HS-5 (cell line): ENCODE measurements around the gene NFAT5.
"Not testable (repeated sequence)": the region's sequence is repeated elsewhere in the genome, so short reads cannot be mapped to it uniquely, and the experiment has no call there.

Experiments
- DNase-seq: peaks from one replicate; pipeline ENCODE4 v3.0.0-alpha.2; 2012; ENCODE audit warnings: low read depth

NFAT5 gene

DNA sequence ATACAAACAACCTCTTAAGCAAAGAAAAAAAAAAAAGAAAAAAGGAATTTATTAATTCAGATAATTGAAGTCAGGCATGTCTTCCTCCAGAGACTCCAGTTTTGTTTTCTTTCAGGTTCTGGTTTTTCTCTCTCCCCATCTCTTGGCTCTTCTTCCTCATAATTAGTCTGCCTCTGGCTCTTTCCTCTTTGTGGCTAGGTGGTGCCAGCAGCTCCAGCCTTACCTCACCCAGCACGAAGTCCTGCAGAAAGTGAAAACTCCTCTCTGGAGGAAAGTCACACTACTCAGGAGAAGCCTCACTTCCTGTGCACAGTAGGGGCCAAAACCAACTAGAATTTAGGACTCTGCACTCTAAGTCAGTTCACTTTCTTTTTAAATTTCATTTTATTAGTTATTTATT lies 10.3 kb upstream of the NFAT5 start:
- DNase-seq = no peak

DNA sequence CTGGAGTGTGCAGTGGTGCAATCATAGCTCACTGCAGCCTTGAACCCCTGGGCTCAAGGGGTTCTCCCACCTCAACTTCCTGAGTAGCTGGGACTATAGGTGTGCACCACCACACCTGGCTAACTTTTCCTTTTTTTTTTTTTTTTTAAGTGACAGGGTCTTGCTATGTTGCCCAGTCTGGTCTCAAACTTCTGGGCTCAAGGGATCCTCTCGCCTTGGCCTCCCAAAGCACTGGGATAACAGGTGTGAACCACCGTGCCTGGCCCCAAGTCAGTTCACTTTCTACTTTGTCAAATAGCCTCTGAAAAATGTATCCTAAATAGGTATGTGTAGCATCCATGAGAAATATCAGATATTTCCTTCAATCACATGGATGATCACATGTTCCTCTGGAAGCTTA lies 9.9 kb upstream of the NFAT5 start:
- DNase-seq = no peak

DNA sequence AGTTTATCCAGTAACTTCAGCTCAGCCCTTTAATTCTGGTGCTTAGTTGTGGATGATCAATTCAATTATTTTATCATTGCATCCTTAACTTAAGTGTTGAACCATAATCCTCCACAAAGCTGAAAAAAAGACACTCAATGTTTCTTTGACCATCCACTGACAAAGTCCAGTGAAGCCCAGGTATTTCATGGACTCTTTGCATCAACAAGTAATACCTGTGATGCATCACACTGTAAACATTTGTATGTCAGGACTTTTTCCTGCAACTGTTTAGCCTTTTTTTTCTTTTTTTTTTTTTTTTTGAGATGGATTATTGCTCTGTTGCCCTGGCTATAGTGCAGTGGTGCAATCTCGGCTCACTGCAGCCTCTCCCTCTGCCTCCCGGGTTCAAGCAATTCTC lies 6.6 kb upstream of the NFAT5 start:
- no peak for DNase-seq

DNA sequence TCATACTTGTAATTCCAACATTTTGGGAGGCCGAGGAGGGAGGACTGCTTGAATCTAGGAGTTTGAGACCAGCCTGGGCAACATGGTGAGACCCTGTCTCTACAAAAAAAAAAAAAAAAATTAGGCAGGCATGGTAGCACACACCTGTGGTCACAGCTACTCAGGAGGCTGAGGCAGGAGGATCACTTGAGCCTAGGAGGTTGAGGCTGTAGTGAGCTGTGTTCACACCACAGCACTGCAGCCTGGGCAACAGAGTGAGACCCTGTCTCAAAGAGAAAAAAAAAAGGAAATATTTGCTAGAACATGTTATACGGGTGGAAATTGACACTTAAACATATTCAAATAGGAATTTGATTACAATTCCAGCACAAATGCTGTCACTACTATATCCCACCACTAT lies 4.4 kb upstream of the NFAT5 start:
- not testable (repeated sequence) for DNase-seq

DNA sequence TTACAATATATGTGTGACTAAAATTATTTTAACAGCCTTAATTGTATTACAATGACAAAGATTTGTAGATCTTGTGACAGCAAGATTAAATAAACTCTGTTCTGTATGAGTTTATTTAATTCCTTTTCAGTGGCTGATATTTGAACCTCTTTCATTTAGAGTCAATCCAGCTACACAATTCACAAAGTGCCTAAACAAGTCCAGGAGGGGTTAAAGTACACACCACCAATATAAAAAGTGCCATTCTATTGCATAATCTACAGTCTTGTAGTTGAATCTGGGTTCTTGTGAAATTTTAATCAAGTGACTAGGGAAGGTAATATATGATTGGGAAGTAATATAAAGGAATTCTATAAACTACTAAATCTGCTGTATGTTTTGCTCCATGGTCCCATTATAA lies 3.9 kb upstream of the NFAT5 start:
- DNase-seq = no peak

DNA sequence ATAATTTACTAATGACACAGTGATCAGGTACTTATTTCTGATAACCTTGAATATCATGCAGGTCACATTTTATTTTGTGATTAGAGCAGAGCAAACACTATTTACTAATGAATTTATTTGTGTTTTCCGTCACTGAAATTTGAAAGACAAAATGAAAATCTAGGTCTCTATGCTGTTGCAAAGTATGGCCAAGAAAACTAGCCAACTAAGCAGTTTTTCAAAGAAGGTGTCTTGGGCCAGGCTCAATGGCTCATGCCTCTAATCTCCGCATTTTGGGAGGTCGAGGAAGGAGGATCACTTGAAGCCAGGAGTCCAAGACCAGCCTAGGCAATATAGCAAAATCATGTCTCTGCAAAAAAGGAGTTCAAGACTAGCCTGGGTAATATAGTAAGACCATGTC lies 3.0 kb upstream of the NFAT5 start:
- DNase-seq = no peak

DNA sequence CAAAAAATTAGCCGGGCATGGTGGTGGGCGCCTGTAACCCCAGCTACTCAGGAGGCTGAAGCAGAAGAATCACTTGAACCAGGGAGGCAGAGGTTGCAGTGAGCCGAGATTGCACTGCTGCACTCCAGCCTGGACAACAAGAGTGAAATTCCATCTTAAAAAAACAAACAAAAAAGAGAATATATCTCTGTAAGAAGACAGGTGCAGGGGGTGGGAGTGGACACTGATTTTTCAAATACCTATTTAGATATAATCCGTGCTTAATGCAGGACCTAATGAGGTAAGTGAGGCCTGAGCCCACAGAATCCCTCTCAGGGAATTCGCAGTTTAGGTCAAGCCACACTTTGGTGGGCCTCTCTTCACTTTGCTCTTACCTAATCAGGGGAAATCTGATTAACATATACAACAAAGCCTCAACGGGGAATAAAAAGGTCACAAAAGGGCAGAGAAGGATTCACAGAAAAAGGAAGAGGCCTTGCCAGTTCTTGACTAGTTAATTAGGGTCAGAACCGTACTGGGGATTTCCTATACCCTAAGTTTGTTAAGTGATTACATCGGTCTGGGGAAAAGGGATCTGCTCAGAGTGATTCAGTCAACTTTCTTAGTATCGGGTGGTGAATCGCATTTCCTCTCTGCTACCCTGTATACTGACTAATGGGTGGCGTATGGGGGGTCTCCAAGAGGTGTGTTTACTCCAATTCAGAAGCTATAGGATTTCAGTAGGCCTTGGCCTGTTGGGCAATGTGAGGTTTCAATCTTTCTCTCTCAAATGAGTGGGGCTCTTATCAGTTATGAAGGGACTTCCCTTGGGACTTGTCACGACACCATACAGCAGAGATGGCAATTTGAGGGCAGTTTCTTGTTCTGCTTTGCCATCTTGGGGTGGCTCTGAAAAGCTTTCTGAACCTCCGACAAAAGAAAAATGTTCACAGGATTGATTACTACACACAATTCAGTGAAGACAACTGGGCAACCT lies 1.9 kb upstream of the NFAT5 start:
- no peak for DNase-seq

DNA sequence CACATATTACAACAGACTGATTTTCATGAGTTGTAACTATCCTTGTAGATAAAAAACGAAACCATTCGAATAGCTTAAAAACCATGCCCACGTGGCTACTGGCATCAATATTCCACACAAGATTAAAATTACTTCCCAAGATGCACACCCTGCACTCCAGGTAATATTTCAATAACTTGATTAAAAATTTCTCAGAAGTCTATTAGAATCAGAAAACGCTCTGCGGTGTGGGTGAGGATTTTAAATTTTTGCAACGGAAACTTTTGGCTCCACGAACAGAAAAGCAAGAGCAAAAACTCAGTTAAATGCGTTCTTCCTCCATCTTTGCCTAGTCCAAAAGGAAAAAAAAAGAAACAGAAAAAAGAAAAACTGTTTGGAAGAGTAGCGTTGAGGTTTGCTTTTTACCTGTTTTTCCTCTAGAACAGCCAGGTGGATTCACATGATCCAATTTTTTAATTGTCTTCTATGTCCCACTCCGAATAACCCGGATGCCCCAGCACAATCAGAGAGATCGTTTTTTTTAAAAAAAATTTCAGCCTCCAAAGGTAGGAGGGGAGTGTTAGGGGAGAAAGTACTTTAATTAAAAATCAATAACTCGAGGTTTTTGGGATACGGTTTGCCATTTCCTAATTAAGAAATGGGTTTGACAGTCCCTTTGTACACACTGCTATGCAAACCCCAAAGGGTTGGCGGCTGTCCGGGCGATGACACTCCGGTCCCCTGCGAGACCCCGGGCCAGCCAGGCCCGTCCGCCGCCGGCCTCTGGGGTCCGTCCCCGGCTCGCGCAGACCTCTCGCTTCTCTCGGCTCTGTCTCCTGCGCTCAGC lies 708 bp upstream of the NFAT5 start:
- peak; percentile 18 for DNase-seq

DNA sequence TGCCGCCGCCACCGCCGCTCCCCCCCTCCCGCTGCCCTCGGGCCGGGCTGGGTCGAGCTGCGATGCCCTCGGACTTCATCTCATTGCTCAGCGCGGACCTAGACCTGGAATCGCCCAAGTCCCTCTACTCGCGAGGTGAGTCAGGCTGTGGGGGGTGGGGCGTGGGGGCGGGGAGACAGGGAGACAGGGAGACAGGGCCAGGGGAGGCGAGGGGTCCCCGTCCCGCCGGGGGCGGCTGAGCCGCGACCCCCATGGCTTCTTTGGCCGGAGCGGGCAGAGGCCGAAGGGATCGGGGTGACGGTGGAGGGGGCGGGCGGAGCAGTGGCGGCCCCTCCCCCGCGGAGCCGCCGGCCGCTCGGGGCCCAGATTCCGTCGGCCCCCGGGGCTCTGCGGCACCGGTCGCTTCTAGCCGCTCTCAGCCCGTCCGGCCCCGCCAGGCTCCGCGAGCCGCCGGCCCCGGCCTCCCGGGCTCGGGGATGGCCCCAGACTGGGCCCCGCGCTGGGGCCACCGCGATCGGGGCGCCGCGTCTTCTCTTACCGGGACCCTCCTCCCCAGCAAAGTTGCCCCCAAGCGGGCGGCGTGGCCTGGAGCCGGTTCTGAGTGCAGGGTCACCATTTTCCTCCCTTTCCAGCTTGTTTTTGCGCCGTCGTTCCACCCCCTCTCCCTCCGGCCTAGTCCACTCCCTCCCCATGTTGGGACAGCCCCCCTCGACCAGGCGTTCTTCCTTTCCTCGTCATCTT lies 644 bp downstream of the NFAT5 start:
- DNase-seq = peak; percentile 41

DNA sequence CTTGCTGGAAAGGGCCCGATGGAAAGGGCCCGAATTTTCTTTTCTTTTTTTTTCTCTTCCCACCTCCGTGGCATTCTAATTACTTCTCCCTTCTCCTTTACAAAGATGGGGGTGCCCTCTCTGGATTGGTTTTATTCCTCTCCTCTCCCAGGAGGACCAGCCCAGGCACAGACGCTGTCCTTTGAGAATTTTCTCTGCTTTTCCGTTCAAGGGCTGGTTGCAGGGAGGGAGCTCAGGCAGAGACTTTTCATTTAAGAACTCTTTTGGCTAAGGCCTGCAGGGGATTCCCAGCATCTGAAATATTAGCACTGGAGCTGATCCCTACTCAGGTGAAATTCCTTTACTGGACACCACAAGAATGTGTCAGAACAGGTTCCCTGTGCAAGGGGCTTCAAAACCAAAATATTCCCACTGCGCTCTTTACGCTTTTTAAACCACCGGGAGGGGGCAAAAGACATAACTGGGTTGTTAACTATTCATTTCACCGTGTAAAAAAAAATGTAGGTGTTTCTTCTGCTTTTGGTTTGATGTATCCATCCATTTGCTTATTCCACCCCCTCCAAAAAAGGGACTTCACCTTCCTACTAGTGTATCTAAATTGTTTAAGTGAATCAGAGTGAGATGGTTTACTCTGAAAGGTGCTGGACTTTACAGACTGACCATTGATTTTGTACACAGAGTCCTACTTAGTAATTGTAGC lies 1.4 kb downstream of the NFAT5 start:
- no peak for DNase-seq

DNA sequence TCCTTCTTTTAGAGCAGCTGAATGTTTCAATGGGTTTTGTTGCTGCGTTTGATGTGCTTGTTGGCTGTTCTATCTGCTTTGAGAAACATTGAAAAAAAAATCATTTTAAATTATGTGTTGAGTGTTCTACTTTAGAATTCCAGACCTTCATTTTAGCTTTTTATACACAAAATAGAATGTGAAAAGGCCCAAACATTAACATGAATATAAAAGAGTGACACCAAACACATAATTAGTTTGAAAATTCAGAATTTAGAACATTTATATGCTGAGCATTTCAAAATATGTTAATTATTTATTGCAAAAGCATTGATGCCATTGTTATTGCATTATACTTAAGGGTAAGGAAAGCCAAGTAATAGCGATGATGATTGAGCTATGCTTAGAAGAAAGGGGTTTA lies 2.9 kb downstream of the NFAT5 start:
- no peak for DNase-seq

DNA sequence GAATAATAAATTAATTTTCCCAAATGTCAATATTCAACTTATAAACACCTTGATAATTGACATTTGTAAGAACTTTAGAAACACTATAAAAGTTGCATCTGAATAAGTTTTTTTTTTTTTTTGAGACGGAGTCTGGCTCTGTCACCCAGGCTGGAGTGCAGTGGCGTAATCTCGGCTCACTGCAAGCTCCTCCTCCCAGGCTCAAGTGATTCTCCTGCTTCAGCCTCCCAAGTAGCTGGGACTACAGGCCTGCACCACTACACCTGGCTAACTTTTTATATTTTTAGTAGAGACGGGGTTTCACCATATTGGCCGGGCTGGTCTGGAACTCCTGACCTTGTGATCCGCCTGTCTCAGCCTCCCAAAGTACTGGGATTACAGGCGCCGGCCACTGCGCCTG lies 13.0 kb downstream of the NFAT5 start:
- not testable (repeated sequence) for DNase-seq

DNA sequence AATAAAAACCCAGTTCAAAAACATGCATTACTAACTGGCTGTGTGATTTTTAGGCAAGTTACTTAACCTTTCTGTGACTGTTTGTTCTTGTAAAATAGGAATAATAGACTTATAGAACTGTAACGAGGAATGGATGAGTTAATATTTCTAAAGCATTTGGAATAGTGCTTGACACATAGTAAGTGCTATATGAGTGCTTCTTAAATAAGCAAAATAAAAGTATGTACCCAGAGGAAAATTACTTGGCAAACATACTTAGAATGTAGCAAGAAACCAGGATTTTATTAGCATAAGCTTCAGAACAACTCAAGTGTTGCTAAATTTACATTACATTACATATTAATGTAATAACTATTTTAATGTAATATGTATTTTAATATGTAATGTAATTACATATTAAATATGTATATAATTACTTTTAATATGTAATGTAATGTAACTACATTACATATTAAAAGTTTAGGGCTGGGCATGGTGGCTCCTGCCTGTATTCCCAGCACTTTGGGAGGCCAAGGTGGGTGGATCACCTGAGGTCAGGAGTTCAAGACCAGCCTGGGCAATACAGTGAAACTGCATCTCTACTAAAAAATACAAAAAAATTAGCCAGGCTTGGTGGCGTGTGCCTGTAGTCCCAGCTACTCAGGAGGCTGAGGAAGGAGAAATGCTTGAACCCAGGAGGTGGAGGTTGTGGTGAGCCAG lies 14.2 kb downstream of the NFAT5 start:
- no peak for DNase-seq

DNA sequence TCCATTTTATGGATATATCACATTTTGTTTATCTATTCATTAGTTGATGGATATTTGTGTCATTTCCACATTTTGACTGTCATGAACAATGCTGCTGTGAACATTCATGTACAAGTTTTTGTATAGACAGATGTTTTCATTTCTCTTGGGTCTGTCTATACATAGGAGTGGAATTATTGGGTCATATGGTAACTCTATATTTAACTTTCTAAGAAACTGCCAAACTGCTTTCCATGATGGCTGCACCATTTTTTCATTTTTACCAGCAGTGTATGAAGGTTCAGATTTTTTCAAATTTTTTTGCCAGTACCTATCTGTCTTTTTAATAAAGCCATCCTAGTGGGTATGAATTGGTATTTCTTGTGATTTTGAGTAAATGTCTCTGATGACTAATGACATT lies 15.5 kb downstream of the NFAT5 start:
- DNase-seq = no peak

DNA sequence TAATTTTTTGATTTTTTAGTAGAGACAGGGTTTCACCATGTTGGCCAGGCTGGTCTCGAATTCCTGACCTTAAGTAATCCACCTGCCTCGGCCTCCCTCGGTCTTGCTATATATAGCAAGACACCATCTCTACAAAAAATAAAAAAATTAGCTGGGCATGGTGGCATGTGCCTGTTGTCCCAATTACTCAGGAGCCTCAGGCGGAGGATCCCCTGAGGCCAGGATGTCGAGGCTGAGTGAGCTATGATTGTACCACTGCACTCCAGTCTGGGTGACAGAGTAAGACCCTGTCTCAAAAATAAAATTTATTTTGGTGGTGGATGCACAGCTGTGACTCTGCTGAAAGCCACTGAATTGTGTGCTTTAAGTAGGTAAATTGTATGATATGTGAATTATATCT lies 18.7 kb downstream of the NFAT5 start:
- not testable (repeated sequence) for DNase-seq

DNA sequence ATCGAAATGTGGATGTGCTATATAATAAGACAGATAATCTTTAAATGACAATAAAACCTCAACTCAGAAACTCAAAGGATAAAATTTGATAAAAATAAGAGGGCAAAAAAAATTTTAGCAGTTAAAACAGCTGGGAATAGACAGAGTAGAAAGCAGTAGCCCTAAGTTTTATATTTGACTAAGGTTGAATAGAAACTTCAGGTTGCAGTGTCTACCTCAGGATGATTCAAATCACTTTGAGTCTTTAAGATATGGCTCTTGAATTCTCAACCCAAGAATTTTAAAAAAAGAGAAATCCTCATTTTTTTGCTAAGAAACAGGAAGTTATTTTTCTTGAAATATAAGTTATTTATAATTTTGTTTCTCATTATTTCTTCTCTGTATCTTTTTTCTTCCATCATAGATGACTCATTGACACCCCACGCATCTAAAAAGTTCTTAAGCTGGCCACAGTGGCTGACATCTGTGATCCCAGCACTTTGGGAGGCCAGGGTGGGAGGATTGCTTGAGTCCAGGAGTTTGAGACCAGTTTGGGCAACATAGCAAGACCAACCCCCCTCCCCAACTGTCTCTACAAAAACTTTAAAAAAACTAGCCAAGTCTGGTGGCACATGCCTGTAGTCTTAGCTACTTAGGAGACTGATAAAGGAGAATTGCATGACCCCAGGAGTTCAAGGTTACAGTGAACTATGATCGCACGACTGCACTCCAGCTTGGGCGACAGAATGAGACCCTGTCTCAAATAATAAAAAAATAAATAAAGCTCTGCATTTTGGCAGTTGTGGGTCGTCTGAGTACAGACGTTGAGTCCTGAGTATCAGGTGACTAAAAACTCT lies 23.9 kb downstream of the NFAT5 start:
- DNase-seq = no peak

DNA sequence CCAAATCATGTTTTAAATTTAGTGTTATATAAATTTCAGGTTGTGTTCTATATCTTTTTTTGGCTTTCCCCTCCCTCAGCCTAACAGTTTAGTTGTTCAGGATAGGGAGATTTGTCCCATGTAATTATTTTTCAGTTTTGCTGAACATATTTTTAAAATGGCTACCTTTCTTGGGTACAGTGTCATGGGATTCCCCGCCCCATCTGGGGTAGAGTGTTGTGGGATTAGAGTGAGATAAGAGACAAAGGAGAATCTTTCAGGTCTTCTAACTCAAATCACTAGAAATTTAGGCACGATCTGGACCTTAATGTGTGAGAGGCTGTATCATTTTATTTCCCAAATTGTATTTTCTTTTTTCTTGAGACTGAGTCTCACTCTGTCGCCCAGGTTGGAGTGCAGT lies 24.8 kb downstream of the NFAT5 start:
- no peak for DNase-seq

DNA sequence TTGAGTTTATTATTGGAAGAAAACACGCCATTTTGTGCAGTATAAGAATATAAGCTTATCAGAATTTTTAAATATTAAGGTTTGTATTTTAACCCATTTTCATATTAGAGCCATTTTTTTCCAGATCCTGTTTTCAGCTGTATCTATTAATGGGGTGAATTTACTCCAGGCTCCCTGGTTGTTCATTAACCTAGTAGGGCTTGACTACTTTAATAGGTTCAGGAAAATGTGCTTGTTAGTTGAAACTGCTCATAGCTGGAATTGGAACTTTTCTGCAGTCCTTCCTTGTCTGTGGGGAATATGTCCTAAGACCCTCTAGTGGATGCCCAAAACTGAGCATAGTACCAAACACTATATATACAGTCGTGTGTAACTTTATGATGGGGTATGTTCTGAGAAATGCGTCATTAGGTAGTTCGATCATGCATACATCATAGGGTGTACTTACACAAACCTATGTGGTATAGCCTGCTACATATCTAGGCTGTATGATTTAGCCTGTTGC lies 28.0 kb downstream of the NFAT5 start:
- DNase-seq = no peak

DNA sequence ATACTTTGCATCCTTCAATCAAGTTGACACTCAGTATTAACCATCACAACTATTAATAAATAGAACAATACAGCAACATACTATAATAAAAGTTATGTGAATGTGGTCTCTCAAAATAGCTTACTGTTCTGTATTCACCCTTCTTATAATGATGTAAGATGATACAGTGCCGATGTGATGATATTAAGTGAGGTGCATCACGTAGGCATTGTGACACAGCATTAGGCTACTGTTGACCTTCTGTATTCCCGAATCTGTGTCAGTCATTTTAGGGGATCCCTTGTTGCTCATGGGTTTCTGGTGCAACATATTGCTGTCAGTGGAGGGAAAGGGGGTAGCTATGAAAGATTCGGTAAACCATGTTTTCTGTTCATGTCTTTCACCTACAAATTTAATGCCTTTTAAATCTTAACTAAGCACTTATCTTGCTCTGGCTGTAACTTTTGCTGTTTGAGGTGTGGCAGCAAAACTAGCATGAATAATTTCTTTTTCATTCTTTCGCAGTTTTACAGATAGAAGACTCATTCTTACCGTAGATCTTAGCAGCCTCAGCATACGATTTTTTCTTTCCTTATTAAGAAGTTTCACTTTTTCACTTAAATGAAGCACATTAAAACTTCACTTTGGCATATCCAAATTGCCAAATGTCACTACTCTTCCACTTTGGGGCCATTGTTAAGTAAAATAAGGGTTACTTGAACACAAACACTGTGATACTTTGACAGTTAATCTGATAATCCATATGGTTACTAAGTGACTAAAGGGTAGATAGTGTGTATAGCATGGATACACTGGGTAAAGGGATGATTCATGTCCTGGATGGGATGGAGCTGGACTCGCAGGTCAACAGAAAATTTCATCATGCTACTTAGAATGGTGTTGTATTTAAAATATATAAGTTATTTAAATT lies 29.6 kb downstream of the NFAT5 start:
- peak; percentile 61 for DNase-seq
